Neural crest cell (in vitro differentiated cells): ENCODE results near the gene RASGRF2. TPM values are rescaled to one million over a fixed set of nuclear protein-coding genes. Genes with fewer than 3 reads are reported as not detected.

ENCODE experiments used
- DNase-seq: peaks from one replicate; pipeline ENCODE4 v3.0.0; 2021; ENCODE audit warnings: low read depth, mixed read lengths, low spot score
- H3K27ac Mint-ChIP-seq: one replicate; pipeline ENCODE4 v1.8.0; 2021; ENCODE audit warnings: mild to moderate bottlenecking, mixed read lengths; ENCODE audit not compliant: unreplicated experiment
- H3K27me3 Mint-ChIP-seq: 2 replicates; pipeline ENCODE4 v1.8.0; 2021; ENCODE audit warnings: low read depth, mild to moderate bottlenecking, mixed read lengths
- H3K36me3 Mint-ChIP-seq: 2 replicates; pipeline ENCODE4 v1.8.0; 2021; ENCODE audit warnings: low read depth, mild to moderate bottlenecking, mixed read lengths
- H3K4me1 Mint-ChIP-seq: 2 replicates; pipeline ENCODE4 v1.8.0; 2021; ENCODE audit warnings: mixed read lengths
- H3K4me3 Mint-ChIP-seq: one replicate; pipeline ENCODE4 v1.8.0; 2021; ENCODE audit warnings: mild to moderate bottlenecking, mixed read lengths
- H3K9me3 Mint-ChIP-seq: 2 replicates; pipeline ENCODE4 v1.8.0; 2021; ENCODE audit warnings: mixed read lengths
- CTCF ChIP-seq: fragments of 200-600 bp; sonication (generic); conservative IDR thresholded peaks from 2 replicates; pipeline ENCODE4 v1.5.0; 2021; ENCODE audit warnings: antibody characterized with exemption, mild to moderate bottlenecking
- total RNA-seq: library from RNA; stranded (reverse); gene quantifications from 2 replicates; pipeline ENCODE4 v1.2.1, GENCODE V29; 2021

The RASGRF2 gene
- total RNA-seq, 1 donor from 2014 or later = 0.19 TPM

DNA sequence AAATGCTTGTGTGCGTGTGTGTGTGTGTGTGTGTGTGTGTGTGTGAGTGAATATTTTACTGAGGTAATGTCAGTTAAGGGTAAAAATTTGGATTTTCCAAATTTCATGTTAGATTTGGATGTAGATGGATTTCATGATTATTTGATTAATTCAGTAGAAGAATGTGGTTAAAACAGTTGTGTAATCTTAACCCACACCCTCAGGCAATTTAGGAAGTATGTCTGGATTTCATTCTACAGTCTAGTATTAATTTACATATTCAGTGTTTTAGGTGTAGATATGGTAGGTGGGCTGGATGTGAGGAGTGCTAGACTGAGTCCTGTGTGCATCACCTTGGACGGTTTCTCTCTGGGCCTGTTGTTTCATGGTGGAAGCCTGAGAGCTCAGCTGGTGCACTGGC lies 173.9 kb downstream of the RASGRF2 start:
- Mint-ChIP-seq H3K36me3 (no peaks in the 10 kb centered on the region), H3K9me3 (peaks cover 18% of the 10 kb centered on the region), H3K27ac (no peak overlapping the region), H3K27me3 (no peaks in the 10 kb centered on the region), H3K4me1 (no peaks in the 10 kb centered on the region), H3K4me3 (no peak overlapping the region)
- DNase-seq = no peak
- TF ChIP-seq CTCF = no peak

GRCh38 chr5:81134566-81134965 lies 174.4 kb downstream of the RASGRF2 start:
- H3K27me3 Mint-ChIP-seq = no peaks in the 10 kb centered on the region
- H3K4me3 Mint-ChIP-seq = no peak overlapping the region
- H3K27ac Mint-ChIP-seq = no peak overlapping the region
- peaks cover 18% of the 10 kb centered on the region for H3K9me3 Mint-ChIP-seq
- DNase-seq = no peak
- no peak for TF ChIP-seq CTCF
- no peaks in the 10 kb centered on the region for H3K36me3 Mint-ChIP-seq
- no peaks in the 10 kb centered on the region for H3K4me1 Mint-ChIP-seq

- H3K27me3 Mint-ChIP-seq = no peaks in the 10 kb centered on the region
- peaks cover 5% of the 10 kb centered on the region for H3K4me1 Mint-ChIP-seq
- H3K36me3 Mint-ChIP-seq = no peaks in the 10 kb centered on the region
- peaks cover 18% of the 10 kb centered on the region for H3K9me3 Mint-ChIP-seq
- H3K4me3 Mint-ChIP-seq = no peak overlapping the region
- no peak for TF ChIP-seq CTCF
- DNase-seq = no peak
- no peak overlapping the region for H3K27ac Mint-ChIP-seq
Observed at GRCh38 chr5:81136557-81136956, 176.4 kb downstream of the RASGRF2 start.

DNA sequence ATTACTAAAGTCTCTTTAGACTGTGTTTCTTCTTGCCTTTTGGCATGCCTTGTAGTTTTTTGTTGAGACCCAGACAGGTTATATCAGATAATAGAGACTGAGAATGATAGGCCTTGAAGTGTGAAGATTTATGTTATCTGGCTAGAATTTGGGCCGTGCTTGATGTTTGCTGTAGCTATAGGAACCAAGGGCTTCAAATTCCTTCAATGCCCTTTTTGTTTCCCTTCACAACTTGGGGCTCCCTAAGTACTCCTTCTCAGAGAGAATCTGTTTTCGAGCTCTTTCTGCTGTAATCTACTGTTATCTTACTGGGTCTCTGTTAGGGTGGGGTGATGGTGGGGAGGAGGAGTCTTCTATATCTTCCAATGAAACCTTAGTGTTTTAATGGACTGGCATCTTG lies 177.7 kb downstream of the RASGRF2 start:
- no peak overlapping the region for H3K4me3 Mint-ChIP-seq
- H3K27me3 Mint-ChIP-seq = no peaks in the 10 kb centered on the region
- peaks cover 5% of the 10 kb centered on the region for H3K4me1 Mint-ChIP-seq
- DNase-seq = no peak
- H3K27ac Mint-ChIP-seq = no peak overlapping the region
- H3K36me3 Mint-ChIP-seq = no peaks in the 10 kb centered on the region
- TF ChIP-seq CTCF = no peak
- H3K9me3 Mint-ChIP-seq = peaks cover 18% of the 10 kb centered on the region

- H3K4me1 Mint-ChIP-seq = peaks cover 5% of the 10 kb centered on the region
- H3K36me3 Mint-ChIP-seq = no peaks in the 10 kb centered on the region
- no peak for TF ChIP-seq CTCF
- no peak for DNase-seq
- no peak overlapping the region for H3K4me3 Mint-ChIP-seq
- peaks cover 16% of the 10 kb centered on the region for H3K9me3 Mint-ChIP-seq
- no peak overlapping the region for H3K27ac Mint-ChIP-seq
- H3K27me3 Mint-ChIP-seq = no peaks in the 10 kb centered on the region
Observed at GRCh38 chr5:81140441-81140840, 180.3 kb downstream of the RASGRF2 start.

DNA sequence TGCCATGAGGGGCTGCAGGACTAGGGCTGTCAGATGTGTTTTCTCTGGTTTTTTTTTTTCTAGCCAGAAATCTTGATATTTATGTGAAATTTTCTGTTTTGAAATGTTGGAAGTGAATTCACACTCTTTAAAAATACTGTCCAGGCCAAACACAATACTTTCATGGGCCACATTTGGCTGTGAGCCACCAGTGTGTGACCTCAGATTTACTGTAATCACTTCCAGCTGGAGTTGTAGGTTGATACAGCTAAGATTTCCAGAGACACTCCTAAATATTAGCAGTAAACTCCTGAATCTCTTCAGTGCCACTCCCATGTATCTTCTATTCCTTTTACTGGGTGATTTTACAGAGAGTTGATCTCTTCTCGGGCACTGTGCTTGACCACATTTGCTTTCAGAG lies 180.8 kb downstream of the RASGRF2 start:
- TF ChIP-seq CTCF = no peak
- Mint-ChIP-seq H3K4me3 (no peak overlapping the region), H3K9me3 (peaks cover 13% of the 10 kb centered on the region), H3K27me3 (no peaks in the 10 kb centered on the region), H3K4me1 (peaks cover 5% of the 10 kb centered on the region), H3K27ac (no peak overlapping the region), H3K36me3 (no peaks in the 10 kb centered on the region)
- no peak for DNase-seq
